Hematopoietic multipotent progenitor cell treated with erythropoietin and hydrocortisone succinate and interleukin-3 and kit ligand, for 6 days (in vitro differentiated cells): ENCODE data around the gene C11orf21.

Experiments used
- DNase-seq: peaks from one replicate; pipeline ENCODE4 v3.0.0-alpha.2; 2015

C11orf21 gene

DNA sequence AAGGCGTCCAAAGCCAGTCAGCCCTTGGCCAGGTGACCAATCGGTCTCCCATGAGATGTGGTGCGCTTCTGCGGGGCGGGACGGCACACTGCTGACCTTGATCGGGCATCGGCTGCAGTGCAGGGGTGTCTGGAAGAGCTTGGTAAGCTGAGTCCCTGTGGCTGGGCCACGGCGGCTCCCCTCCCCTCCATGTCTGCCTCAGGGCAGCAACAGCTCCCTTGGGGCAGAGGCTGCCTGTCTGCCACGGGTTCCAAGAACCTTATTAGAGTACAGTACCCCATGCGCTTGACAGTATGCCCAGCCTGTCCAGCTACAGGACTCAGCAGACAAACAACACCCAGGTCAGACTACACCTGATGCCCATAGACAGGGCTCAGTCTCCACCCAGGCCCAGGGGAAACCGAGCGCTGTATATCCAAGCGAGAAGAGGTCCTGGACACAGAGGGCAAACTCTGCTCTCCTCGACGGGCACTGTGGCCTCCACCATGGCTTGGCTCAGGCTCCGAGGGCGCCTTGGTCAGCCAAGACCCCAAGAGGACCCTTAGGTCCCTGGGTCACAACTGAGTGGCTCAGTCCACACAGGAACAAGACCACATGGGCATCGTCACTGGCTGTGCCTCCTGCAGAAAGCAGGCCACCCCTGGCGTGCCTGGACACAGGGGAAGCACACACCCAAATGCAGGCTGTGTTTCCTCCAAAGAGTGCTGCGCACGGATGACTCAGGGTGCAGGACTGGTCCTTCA, 19.0 kb upstream of the C11orf21 start:
- DNase-seq: no peak

DNA sequence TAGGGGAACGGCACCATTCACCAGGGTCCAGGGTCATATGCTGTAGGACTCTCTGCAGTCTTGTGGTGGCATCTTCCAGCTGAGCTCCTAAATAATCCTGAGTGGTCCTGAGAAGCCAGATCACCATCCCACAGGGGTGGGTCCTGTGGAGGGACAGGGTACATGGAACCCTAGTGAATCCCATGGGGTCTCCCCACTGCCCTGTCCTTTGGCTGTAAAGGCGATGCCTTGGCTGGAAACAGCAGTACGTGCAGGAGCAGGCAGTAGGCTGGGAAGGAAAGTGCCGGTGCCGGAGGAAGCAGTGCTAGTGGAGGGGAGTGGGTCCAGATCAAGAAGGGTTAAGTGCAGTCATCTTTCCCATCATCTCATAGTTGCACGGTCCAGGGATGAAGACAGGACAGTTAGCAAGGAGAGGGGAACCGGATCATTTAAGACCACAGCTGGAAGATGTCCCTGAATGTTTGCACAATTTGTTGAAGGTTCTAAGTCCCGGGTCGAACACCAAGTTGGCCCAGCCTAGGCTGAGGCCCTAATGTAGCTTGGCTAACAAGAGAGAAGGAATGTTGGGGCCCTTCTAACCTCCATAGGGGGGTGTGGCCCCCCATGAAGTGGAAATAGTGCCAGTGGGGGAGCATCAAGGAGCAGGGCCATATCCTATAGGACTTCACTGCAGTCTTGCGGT, 18.2 kb upstream of the C11orf21 start:
- DNase-seq: no peak

DNA sequence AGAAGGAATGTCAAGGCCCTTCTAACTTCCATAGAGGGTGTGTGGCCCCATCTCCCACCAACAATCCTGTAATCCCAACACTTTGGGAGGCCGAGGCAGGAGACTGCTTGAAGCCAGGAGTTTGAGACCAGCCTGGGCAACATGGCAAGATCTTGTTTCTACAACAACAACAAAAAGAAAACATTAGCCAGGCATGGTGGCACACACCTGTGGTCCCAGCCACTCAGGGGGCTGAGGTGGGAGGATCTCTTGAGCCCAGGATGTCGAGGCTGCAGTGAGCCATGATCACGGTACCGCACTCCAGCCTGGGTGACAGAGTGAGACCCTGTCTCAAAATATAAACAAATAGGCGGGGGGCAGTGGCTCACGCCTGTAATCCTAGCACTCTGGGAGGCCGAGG, 17.0 kb upstream of the C11orf21 start:
- no peak for DNase-seq

DNA sequence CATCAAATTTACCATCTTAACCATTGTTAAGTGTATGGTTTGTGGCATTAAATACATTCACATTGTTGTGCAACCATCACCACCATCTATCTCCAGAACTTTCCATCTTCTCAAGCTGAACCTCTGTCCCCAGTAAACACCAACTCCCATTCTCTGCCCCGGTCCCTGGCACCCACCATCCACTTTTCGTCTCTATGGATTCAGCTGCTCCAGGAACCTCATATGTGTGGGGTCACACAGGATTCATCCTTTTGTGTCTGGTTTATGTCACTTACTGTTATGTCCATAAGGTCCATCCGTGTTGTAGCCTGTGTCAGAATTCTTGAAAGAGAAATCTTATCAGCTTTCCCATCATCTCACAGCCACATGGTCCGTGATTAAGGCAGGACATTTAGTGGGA, 16.4 kb upstream of the C11orf21 start:
- no peak for DNase-seq

DNA sequence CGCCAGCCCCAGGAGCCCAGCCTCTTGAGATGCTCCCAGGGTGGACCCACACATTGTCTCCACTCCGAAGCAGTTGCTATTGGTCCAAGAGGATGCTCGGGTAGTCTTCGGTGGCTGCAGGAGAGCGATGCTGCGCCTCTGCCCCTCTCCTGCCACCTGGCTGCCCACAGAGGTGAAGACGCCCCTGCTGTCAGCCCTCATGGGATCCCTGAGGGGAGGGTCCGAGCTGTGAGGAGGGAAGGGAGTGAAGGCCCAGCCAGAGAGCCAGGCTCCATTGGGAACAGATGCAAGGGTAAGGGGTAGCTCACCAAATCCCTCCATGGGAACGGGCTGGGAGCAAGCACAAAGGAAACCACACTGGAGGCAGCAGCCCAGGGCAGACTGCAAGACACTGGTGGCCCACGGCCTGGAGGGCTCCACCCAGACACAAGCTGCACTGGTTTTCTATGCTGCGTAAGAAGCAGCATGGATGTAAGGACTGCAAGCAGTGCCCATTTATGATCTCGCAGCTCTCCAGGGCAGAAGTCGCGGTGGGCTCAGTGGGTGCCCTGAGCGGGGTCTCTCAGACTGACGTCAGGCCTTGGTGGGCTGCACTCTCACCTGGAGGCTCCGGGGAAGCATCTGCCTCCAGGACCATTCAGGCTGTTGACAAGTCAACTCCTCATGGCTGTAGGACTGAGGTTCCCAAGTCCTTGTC, 15.8 kb upstream of the C11orf21 start:
- DNase-seq: no peak

DNA sequence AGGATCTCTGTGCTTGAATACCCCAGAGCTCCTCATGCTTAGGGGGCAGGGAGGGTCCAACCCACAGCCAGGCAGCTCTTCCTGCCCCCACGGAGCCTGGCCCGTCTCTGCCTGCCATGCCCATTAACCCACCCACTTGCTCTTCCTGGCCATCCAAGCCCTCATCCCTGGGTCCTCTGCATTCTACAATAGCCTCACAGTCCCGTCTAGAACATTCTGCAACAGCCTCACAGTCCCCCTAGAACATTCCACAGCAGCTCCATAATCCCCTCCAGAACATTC, 15.2 kb upstream of the C11orf21 start:
- DNase-seq: no peak

DNA sequence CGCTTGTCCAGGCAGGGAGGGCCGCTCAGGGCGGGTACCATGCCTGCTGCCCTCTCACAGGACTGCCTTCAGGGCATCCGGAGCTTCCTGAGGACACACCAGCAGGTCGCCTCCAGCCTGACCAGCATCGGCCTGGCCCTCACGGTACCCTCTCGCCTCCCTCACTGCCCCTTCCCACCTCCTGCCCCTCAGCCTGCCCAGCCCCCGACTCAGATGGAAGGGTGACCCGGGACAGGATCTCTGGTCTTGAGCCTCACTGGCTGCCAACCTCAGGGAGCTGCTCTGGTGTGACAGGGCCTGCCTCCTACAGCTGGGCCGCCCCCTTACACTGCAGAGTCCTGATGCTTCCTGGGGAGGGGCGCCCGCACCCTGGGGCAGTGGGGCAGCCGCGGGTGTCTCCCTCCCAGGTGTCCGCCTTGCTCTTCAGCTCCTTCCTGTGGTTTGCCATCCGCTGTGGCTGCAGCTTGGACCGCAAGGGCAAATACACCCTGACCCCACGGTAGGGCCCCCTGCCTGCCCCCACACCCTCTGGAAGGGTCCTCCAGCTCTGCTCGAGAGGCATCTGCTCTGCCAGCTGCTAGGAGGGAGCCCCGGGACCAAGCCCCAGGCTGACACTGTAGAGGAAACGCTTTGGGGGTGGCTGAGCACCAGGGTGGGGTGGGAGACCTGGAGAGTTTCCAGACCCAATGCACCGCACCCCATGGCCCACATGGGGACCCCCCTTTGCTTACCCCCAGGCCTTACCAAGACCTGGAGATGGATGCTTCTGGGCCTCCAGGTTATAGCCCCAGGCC, 14.6 kb upstream of the C11orf21 start:
- no peak for DNase-seq

DNA sequence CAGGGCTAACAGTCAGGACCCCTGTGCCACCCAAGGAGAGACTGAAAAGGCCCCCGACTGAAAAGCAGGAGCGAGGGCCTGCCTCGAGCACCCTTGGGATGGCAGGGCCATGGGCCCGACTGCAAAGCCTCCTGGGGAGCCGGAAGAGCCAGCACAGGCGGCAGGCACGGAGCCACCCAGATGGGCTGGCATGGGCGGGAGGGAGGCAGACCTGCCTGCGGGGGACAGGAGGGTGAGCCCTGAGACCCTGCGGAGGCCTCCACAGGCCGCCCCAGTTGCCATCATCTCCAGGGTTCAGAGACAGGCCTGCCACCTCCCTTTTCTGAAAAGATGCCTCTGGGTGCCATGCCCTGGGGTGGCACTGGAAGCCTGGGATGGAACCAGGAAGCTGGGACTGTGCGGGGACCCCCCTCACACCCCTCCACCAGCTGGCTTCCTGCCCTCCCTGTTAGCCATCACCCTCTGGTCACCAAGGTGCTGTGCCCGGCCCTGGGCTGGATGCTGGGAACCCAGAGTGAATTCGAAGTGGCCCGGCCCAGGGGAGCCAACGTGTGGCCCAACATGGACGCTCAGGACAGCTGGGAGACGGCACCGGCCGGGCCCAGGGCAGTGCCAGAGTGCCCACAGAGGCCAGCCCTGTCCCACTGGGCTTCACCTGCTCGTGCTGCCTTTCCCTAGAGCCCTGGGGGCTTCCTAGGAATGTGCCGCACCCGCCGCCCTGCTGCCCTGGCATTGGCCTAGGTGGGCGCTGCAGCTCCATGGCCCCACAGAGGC, 13.9 kb upstream of the C11orf21 start:
- DNase-seq: no peak

DNA sequence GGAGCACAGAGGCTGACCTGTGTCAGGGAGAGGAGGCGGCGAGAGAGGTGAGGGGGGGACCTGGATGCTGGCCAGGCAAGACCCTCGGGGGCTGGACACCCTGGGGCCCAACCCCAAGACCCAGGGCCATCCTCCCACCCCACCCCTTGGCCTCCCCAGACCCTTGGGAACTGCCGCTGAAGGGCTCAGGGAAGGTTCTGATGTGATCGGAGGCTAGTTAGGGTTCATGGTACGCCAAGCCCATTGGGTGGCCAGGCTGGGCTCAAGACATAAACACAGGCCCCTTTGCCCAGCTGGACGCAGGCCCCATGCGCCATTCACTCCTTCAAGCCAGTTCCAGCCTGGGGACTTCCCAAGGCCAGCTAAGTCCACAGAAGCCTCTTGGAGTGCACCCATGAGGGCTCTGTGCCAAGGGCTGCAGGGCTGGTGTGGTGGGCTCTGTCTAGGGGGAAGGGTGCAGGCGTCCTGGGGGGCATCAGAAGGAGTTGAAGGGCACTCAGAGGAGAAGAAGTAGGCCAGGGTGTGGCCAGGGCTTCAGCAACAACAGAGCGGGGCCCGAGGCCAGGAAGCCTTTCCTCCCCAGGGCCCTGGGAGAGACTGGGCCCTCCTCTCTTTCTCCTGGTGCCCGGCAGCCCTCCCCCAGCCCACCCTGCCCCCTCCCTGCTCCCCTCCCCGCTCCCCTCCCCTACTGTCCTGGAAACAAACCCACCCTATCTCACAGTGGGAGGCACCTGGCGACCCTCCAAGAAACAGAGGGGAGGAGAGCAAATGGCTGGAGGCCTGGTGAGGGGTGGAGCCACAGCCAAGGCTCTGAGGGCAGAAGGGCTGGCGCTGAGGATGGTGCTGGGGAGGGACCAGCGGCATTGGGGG, 13.0 kb upstream of the C11orf21 start:
- peak; percentile 88 for DNase-seq

DNA sequence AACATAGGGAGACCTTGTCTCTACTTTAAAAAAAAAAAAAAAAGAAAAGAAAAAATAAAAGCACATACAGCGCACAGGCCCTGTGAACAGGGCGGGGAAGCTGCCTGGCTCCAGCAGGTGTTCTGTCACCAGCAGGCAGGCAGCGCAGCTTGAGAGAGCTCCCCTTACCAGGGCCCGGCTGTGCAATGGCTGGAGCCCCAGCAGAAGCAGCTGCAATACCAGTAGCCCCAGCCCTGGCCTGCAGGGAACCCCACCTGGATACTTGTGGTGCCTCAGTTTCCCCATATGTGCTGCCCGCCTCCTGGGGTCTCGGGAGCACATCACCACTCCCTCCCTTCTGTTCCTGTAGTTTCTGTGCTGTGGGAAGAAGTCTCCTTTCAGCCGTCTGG, 12.4 kb upstream of the C11orf21 start:
- DNase-seq: no peak

DNA sequence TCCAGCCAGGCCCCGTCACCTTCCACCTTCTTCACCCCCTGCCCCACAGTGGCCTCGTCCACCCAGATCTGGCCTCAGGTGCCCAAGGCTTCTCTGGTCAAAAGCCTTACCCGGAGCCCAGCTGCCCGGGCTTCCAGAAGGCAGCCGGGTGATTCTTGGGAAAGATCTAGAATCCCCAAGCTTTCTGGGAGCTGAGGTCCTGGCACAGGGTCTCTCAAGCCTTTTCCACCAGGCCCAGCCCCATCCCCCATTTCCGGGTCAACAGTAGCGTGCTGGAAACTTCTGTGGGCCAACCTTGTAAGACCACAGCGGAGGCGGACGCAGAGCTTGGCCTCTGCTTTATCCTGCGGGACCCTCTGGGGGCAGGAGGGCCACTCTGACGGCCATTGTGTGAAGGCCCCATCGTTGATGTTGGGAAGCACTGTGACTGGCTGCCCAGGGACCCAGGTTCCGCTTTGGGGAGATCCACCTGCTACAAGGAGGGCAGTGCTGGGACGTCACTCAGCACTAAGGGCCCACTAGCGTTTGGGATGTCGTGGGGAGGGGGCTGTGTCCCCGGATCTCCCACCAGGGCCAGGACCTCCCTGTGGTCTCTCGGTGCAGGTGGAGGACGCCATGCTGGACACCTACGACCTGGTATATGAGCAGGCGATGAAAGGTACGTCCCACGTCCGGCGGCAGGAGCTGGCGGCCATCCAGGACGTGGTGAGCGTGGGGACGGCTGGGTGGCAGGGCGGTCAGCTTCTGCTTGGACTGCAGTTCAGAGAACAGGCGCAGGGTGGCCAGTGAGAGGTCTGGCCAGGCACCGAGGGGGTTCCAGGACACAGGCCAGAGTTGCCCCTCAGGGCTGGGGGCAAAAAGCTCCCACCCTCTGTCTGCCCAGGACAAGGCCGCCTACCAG, 11.6 kb upstream of the C11orf21 start:
- DNase-seq: no peak

DNA sequence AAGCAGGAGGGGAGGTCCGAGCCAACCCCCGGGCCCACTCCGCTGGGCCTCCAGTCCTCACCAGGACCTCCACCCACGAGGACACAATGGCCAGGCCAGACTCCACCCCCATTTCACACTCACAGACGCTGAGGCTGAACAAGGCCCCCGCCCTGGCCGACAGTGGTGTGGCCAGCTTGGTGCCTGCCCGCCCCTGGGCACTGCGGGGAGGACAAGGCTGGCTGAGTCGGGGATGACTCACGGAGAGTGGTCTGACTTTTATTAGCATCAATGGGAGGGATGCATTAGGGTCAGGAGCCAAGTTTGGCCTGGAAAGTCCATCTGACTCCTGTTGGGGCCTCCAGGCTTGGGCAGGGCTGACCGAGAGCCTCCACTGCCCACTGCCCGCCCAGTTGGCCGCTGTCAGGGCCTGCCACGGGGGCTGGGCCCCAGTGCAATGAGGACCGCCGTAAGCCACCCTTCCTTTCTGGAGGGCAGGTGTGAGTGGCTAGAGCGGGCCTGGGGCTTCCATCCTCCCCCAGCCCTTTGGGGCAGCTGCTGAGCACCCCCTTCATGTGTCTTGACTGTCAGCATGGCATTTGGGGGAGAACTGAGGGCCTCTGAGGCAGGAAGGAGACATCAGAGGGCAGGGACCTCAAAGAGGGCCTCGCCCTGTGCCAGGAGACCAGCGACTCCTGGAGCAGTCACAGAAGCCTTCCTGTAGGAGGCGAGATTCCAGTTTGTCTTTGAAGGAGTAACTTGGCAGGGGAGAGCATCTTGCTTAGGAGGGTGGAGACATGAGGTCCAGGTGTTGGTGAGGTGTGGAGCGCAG, 10.7 kb upstream of the C11orf21 start:
- peak; percentile 65 for DNase-seq

DNA sequence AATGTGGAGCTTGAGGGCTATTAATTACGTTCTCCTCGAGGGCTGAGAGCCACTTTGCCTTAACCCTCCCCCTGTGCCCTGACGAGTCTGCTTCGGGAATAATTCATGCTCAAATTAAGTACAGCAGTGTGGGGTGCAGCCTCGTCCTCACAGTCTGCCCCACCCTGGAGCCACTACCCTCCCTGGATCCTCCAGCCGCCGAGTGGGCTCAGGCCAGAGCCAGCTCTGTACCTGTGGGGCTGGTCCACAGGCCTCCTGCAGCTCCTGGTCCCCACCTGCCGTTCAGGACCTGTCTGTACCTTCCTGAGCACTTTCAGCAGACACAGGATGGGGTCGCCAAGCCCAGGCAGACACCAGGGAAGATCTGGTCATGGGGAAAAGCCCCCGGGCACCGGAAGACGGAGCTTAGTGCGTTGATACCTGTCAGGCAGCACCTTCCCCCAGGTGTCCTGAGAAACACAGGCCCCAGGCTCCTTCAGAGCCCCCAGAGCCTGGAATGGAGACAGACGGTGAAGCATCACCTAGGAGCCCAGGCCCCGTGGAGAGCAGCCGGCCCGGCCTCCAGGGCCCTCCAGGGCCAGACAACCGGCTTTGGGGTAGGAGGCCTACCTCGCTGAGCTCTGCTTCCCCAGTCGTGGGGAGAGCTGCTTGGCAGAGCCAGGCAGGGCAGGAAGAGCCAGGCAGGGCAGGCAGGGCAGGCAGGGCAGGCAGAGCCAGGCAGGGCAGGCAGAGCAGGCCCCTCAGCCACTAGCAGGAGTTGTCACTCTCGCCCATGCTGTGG, 9.8 kb upstream of the C11orf21 start:
- DNase-seq: peak; percentile 43

DNA sequence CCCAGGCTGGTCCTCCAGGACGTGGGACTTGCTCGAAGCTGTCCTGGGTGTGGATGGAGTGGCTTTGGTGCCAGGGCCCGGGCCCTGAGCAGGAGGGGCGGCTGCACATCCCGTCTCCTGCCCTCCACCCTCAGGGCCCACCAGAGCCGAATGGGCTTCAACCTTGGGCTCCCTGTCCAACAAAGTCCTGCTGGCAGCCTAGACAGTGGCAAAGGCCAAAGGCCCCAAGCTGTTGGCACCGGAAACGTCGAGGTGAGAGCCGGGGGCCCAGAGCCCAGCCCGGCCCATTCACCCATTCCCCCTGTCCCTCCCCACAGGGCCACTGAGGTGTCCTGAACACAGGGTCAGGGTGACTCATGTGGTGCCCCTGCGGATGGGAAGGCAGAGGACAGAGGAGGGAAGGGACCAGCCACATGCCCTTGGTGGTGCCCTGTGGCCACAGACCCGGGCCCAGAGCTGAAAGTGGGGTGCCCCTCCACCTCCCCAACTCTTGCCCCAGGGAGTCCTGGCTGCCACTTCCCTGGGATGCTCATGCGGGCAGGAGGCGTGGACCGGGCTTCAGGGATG, 9.2 kb upstream of the C11orf21 start:
- no peak for DNase-seq

DNA sequence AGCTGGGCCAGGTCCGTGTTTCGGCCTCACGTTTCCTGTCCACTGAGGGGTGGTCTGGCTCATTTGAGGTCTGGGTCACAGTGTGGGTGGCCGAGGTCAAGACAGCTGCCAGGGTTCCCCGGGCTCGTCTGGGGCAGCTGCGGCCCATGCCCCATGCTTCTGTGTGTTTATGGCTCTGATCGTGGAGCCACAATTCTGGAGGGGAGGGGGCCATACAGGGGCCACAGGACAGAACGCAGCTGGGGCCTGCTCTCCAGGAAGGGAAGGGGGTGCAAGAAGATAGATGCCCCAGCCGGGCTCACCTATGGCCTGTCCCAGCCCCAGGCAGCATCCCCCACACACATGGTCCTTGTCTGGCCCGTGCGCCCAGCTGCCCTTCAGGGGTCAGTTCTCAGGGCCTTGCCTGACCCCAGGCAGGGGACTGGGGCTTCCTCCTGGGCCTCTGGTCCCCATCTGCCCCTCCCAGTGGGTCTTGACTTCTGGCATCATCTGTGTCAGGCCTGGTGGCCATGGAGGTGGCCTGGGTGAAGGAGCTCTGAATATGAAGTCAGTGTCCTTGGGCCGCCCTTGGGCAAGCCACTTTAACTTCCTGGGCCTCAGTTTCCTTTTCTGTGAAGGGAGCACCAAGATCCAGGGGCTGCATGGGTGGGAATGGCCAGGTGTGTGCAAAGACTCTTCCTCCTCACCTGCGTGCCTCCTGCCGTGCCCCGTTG, 8.5 kb upstream of the C11orf21 start:
- no peak for DNase-seq

DNA sequence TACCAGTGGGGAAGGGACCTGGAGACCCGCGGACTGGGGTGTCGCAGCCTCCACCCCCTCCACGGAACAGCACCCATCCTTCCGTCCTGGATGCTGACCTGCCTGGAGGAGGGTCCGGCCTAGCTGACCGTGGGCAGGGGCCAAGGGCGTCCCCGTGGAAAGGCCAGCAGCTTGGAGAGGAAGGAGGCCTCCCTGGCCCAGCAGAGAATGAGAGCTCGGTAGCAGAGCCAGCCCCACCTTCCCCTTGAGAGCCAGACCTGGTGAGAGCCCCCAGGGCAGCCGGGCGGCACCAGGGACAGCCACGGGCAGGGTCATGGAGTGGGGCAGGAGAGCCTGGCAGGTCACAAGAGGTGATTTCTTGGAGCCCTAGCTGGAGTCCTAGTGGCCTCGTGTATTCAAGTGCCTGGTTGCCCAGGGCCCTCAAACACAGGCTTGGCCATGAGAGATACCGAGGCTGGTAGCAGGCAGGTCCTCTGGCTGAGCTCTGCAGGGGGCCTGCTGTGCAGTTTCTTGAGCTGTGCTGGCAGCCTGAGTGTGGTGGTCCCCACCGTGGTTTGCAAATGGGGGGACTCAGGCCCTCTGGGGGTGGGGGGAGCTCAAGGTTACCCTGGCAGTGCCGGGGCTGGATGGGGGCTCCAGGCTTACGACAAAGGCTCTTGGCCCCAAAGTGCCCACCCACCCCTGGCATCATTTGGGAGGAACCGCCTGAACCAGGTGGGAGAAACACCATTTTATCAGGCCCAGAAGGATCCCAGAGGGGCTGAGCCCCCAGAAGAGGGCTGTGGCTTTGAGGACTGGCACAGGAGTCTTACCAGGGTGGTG, 7.7 kb upstream of the C11orf21 start:
- DNase-seq: peak; percentile 13

DNA sequence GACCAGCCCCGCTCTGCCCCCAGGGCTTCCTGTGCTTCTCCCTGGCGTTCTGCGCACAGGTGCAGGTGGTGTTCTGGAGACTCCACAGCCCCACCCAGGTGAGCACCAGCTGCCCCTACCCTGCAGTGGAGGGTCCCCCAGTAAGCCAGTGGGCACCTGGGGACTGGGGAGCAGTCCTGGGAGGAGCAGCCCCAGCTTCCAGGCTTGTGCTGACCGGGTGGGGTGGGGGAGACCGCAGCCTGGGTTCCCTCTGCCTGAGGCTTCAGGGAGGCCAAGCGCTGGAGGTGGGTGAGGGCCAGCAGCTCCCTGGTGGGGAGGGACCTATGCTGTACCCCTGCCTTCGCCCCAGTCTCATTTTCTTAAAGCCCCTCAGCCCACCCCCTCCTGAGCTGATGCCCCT, 7.0 kb upstream of the C11orf21 start:
- no peak for DNase-seq
